WERI-Rb-1 (cell line): ENCODE measurements around the gene TMEM266.

Source experiments
- DNase-seq: peaks from one replicate; pipeline ENCODE4 v3.0.0-alpha.2; 2020
- H3K27ac ChIP-seq: fragments of 250-450 bp; sonication (Bioruptor Pico); 2 replicates; pipeline ENCODE4 v1.5.1; 2020; ENCODE audit warnings: mild to moderate bottlenecking, moderate library complexity
- H3K27me3 ChIP-seq: fragments of 250-450 bp; sonication (Bioruptor Pico); 2 replicates; pipeline ENCODE4 v1.5.1; 2021; ENCODE audit warnings: mild to moderate bottlenecking, low read depth, moderate library complexity; ENCODE audit not compliant: insufficient read depth, severe bottlenecking
- H3K36me3 ChIP-seq: fragments of 250-450 bp; sonication (Bioruptor Pico); 2 replicates; pipeline ENCODE4 v1.5.1; 2020; ENCODE audit warnings: mild to moderate bottlenecking, moderate library complexity
- H3K4me3 ChIP-seq: 2 replicates; pipeline ENCODE4 v1.5.1; 2011; ENCODE audit warnings: low read depth, mild to moderate bottlenecking, control low read depth, low read length
- H3K9me3 ChIP-seq: fragments of 250-450 bp; sonication (Bioruptor Pico); 2 replicates; pipeline ENCODE4 v1.5.1; 2021; ENCODE audit warnings: mild to moderate bottlenecking, moderate library complexity; ENCODE audit not compliant: severe bottlenecking
- TF ChIP-seq, protein P1 (sequence below): IDR thresholded peaks from 2 replicates; pipeline ENCODE4 v1.5.1; 2011; ENCODE audit warnings: low read depth, mild to moderate bottlenecking, control low read depth, inconsistent platforms, low read length

TMEM266 gene

GRCh38 chr15:76150513-76150912, 90.7 kb downstream of the TMEM266 start:
- Histone ChIP-seq H3K27me3 (no peaks in the 10 kb centered on the region), H3K9me3 (no peaks in the 10 kb centered on the region), H3K27ac (0 out of 2 replicates have a peak overlapping the region, but pooled peaks have one; percentile 14), H3K36me3 (no peaks in the 10 kb centered on the region), H3K4me3 (no peak overlapping the region)
- TF ChIP-seq, protein P1, sequence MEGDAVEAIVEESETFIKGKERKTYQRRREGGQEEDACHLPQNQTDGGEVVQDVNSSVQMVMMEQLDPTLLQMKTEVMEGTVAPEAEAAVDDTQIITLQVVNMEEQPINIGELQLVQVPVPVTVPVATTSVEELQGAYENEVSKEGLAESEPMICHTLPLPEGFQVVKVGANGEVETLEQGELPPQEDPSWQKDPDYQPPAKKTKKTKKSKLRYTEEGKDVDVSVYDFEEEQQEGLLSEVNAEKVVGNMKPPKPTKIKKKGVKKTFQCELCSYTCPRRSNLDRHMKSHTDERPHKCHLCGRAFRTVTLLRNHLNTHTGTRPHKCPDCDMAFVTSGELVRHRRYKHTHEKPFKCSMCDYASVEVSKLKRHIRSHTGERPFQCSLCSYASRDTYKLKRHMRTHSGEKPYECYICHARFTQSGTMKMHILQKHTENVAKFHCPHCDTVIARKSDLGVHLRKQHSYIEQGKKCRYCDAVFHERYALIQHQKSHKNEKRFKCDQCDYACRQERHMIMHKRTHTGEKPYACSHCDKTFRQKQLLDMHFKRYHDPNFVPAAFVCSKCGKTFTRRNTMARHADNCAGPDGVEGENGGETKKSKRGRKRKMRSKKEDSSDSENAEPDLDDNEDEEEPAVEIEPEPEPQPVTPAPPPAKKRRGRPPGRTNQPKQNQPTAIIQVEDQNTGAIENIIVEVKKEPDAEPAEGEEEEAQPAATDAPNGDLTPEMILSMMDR: no peak
- DNase-seq: no peak

GRCh38 chr15:76150971-76151598, 91.3 kb downstream of the TMEM266 start:
- Histone ChIP-seq H3K9me3 (no peaks in the 10 kb centered on the region), H3K27ac (peak overlapping the region; percentile 23; the same call in 1 of the 2 replicates), H3K36me3 (no peaks in the 10 kb centered on the region), H3K4me3 (no peak overlapping the region), H3K27me3 (no peaks in the 10 kb centered on the region)
- TF ChIP-seq, protein P1: peak; percentile 87
- peak; percentile 87 for DNase-seq

GRCh38 chr15:76151599-76151974, 91.8 kb downstream of the TMEM266 start:
- Histone ChIP-seq H3K27ac (peak overlapping the region; percentile 23; the same call in 1 of the 2 replicates), H3K27me3 (no peaks in the 10 kb centered on the region), H3K36me3 (no peaks in the 10 kb centered on the region), H3K9me3 (no peaks in the 10 kb centered on the region), H3K4me3 (no peak overlapping the region)
- no peak for DNase-seq
- TF ChIP-seq, protein P1: no peak

DNA sequence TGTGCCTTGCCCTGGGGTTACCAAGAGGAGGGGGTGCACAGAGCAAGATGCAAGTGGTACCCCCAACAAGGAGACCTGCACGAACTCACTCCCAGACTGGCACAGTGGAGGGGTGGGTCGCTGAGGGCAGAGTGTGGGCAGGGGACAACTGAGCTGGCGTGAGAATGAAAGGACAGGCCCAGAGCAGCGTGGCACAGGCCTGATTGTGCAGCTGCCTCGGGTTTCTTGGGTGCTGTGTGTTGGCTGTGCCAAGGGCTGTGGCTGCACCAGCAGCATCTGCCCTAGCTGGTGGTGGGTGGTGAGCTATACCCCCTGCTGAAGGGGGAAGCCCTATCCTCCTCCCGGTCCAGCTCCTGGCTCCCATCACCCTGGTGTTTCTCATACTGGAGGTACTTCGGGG, 92.4 kb downstream of the TMEM266 start:
- Histone ChIP-seq H3K27me3 (no peaks in the 10 kb centered on the region), H3K4me3 (no peak overlapping the region), H3K27ac (no peak overlapping the region), H3K36me3 (no peaks in the 10 kb centered on the region), H3K9me3 (no peaks in the 10 kb centered on the region)
- TF ChIP-seq, protein P1: no peak
- DNase-seq: no peak

DNA sequence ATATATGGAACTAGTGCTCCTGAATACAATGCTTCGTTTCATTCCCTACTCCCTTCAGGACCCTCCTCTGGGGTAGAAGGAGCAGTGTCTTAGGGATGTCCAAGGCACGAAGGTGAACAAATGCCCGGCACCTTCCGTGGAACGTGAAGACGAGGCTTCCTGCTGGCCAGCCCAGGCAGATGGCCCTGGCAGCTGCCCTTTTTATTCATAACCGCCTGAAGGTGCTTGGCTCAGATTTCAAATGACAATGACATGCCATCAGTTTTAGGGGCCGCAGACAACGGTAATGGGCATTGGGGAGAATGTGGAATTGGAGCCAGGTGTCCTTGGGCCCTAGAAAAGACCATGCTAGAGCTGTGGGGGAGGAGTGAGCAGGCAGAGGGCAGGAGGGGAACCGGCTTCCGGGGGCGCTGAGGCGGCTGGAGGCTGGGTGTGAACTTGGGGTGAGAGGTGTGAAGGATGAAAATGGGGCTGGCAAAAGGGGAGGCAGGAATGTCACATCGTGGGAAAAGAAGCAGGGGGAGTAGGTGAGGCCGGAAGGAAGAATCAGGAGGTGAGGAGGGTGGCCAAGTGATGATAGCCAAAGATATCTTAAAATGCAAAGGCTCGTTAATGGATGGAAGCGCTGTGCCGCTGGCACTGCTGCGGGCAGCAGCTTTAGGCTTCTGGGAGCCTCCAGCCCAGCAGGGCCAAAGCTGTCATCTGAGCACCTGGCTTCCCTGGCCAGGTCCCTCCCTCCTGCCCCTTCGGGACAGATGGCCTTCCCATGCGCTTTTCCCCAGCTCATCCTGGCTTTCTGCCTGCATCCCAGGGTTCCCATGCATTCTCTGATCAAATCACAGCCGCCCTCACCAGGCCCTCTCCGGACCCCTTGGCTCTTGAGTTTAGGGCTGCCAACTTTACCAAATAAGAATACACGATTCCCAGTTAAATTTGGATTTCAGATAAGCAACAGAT, 93.7 kb downstream of the TMEM266 start:
- no peak overlapping the region for H3K4me3 ChIP-seq
- H3K36me3 ChIP-seq: no peaks in the 10 kb centered on the region
- DNase-seq: peak; percentile 77

More for the DNA sequence above, 93.7 kb downstream of the TMEM266 start:
- no peaks in the 10 kb centered on the region for H3K9me3 ChIP-seq
- H3K27ac ChIP-seq: no peak overlapping the region
- H3K27me3 ChIP-seq: no peaks in the 10 kb centered on the region
- TF ChIP-seq, protein P1: no peak
